ENCODE data around the gene ULBP3.

Gene ULBP3

GRCh38 chr6:150068720-150069648 lies at the start of gene ULBP3:
ULBP3 (minus strand) TSS chr6:150069121; CDS start chr6:150069066, 55 bp downstream.
- peak within 1 kb of the TSS; percentile 45 for H3K4me3 ChIP-seq (ENCODE audit: low read depth, low read length)
- DNase-seq (ENCODE audit: low read depth) = peak; percentile 40
- peak; percentile 19 for TF ChIP-seq CTCF (IDR thresholded peaks at IDR 0.05; ENCODE audit: insufficient read depth, low read depth, low read length, missing control alignments)

- no peak for TF ChIP-seq CTCF (IDR thresholded peaks at IDR 0.05; ENCODE audit: insufficient read depth, low read depth, low read length, missing control alignments)
- H3K4me3 ChIP-seq (ENCODE audit: low read depth, low read length) = no peak overlapping the region
- no peak for DNase-seq (ENCODE audit: low read depth)
Measured at GRCh38 chr6:150118627-150119026, 49.7 kb upstream of the ULBP3 start.

GRCh38 chr6:150118203-150118602 lies 49.3 kb upstream of the ULBP3 start:
- no peak for DNase-seq (ENCODE audit: low read depth)
- no peak overlapping the region for H3K4me3 ChIP-seq (ENCODE audit: low read depth, low read length)
- TF ChIP-seq CTCF (IDR thresholded peaks at IDR 0.05; ENCODE audit: insufficient read depth, low read depth, low read length, missing control alignments) = no peak

GRCh38 chr6:150116200-150116800 lies 47.4 kb upstream of the ULBP3 start:
- DNase-seq (ENCODE audit: low read depth) = no peak
- H3K4me3 ChIP-seq (ENCODE audit: low read depth, low read length) = no peak overlapping the region
- TF ChIP-seq CTCF (IDR thresholded peaks at IDR 0.05; ENCODE audit: insufficient read depth, low read depth, low read length, missing control alignments) = no peak

- H3K4me3 ChIP-seq (ENCODE audit: low read depth, low read length) = no peak overlapping the region
- no peak for DNase-seq (ENCODE audit: low read depth)
- no peak for TF ChIP-seq CTCF (IDR thresholded peaks at IDR 0.05; ENCODE audit: insufficient read depth, low read depth, low read length, missing control alignments)
Measured at GRCh38 chr6:150115769-150116168, 46.8 kb upstream of the ULBP3 start.

- no peak overlapping the region for H3K4me3 ChIP-seq (ENCODE audit: low read depth, low read length)
- DNase-seq (ENCODE audit: low read depth) = no peak
- no peak for TF ChIP-seq CTCF (IDR thresholded peaks at IDR 0.05; ENCODE audit: insufficient read depth, low read depth, low read length, missing control alignments)
Measured at GRCh38 chr6:150112233-150112632, 43.3 kb upstream of the ULBP3 start.

Data from GM12865 (cell line).